Loucy (cell line): ENCODE measurements around the gene TBC1D2B.

Experiments used
- CTCF ChIP-seq: fragments of 200-600 bp; sonication (generic); conservative IDR thresholded peaks from 2 replicates; pipeline ENCODE4 v1.5.1; 2014; ENCODE audit warnings: mild to moderate bottlenecking, antibody characterized with exemption, low read length
- EZH2phosphoT487 ChIP-seq: fragments of 200-600 bp; IDR thresholded peaks from 2 replicates; pipeline ENCODE4 v1.6.1; 2018; ENCODE audit warnings: antibody characterized with exemption, mild to moderate bottlenecking, moderate library complexity, borderline replicate concordance

GRCh38 chr15:77980098-77980497, 97.4 kb downstream of the TBC1D2B start:
- TF ChIP-seq CTCF (no peak), EZH2phosphoT487 (no peak)
